GM18508 (cell line): ENCODE measurements around the gene SEL1L.
"Not testable (repeated sequence)": the region's sequence is repeated elsewhere in the genome, so short reads cannot be mapped to it uniquely, and the experiment has no call there.

ENCODE experiments used
- ATAC-seq: cut with Tn5 transposase; IDR thresholded peaks from one replicate; pipeline ENCODE4 v1.9.1; 2021; ENCODE audit warnings: moderate number of reproducible peaks; ENCODE audit not compliant: insufficient read depth, unreplicated experiment

Gene SEL1L

GRCh38 chr14:81450976-81451375, 82.7 kb downstream of the SEL1L start:
- no peak for ATAC-seq

- no peak for ATAC-seq
Measured at GRCh38 chr14:81450100-81450531, 83.5 kb downstream of the SEL1L start.

- ATAC-seq: no peak
Measured at GRCh38 chr14:81449576-81449975, 84.1 kb downstream of the SEL1L start.

DNA sequence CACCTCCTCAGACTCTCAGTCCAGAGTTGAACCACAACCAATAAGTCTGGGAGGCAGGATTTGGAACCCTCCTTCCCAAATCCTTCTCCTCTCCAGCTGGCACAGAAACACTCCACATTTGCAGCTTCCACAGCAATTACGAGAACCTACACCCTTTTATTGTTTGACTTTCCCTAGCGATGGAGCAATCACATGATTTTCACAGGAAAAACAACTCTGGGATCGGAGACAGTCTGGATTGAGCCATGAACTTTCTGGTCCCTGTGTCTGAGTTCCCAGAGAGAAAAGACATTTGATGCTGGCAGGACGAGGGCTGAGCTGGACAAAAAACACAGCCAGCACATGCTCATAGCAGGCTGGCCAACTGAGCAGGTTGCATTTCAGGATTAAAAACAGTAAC, 84.5 kb downstream of the SEL1L start:
- no peak for ATAC-seq

- ATAC-seq: no peak
Measured at GRCh38 chr14:81447021-81447764, 86.5 kb downstream of the SEL1L start.

DNA sequence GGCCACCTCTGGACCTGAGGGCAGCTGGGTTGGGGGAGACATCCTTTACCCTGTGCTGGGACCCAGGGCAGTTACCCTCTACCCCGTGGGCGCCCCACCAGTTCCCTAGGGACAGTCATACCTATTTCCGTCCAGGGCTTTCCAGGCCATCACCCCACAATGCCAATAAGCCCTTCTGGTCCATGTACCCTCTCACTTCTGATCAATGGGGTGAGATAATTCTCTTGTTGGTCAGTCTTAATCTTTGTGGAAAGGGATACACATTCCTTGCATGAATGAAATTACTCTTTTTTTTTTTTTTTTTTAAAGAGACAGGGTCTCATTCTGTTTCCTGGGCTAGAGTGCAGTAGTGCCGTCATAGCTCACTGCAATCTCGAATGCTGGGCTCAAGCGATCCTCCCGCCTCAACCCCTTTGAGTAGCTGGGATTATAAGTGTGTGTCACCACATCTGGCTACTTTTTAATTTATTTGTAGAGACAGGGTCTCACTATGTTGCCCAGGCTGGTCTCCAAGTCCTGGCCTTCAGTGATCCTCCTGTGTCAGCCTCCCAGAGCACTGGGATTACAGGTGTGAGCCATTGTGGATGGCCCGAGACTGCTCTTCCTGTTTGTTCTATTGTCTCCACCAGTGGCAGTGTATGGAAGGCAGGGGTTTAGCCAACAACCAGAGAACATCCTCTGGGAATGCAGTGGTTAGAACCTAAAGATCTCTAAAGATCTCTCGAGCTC, 87.2 kb downstream of the SEL1L start:
- ATAC-seq: no peak

GRCh38 chr14:81441626-81442134, 92.0 kb downstream of the SEL1L start:
- ATAC-seq: no peak

- no peak for ATAC-seq
Measured at GRCh38 chr14:81440041-81440440, 93.6 kb downstream of the SEL1L start.

- ATAC-seq: no peak
Measured at GRCh38 chr14:81437244-81437643, 96.4 kb downstream of the SEL1L start.

GRCh38 chr14:81436296-81437138, 97.1 kb downstream of the SEL1L start:
- ATAC-seq: no peak

GRCh38 chr14:81435391-81436295, 98.0 kb downstream of the SEL1L start:
- ATAC-seq: no peak

DNA sequence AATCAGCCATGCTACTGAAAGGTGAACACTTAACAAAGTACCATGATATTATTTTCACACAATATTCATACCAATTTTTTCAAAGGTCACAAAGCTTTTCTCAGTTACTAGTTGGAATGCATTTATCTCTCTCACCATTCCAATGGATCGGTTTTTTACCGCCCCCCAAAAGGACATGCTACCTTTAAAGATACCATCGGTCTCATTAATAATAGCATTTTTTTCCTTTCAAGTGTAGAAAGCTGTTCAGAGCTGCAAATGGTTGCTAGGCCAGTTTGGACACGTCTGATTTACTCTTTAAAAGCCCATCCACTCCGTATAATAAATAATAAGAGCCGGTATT, 98.6 kb downstream of the SEL1L start:
- ATAC-seq: no peak

- no peak for ATAC-seq
Measured at GRCh38 chr14:81434230-81434629, 99.4 kb downstream of the SEL1L start.

GRCh38 chr14:81433378-81433777, 100.3 kb downstream of the SEL1L start:
- ATAC-seq: no peak

DNA sequence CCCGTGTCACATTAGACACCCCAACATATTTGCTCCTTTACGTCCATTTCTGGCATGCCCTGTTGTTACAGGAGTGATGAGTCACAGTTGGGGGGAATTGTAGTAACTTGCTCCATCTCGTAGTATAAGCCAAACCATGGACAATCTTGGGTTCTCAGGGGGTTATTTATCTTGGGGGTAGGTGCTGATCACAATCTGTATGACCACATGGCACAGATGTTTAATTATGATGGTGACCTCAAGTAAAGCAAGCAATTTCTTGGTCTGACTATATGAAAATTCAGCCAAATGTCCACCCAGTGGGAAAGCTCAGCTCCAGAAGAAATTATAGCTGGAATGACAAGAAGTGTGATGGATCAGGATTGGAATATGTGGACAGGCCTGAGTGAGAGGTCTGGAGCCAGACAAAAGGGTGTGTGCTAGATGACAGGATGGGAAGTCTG, 101.4 kb downstream of the SEL1L start:
- ATAC-seq: no peak

DNA sequence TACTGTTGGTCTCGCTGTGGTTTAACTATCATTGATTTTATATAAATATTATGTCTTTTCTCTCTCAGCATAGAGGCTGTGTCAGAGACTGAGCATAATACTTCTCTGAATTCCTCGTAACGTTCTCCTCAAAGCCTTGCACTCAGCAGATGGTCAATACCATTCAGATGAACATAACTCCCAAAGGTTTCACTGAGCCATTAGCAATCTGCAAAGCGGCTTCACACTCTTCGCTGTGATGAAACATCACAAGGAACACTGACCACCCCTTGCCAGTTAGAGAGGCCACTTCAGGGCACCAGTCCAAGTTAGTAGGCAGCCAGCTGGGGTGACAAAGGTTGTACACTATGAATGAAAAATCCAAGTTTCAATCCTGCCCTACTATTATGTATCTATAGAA, 103.4 kb downstream of the SEL1L start:
- no peak for ATAC-seq

DNA sequence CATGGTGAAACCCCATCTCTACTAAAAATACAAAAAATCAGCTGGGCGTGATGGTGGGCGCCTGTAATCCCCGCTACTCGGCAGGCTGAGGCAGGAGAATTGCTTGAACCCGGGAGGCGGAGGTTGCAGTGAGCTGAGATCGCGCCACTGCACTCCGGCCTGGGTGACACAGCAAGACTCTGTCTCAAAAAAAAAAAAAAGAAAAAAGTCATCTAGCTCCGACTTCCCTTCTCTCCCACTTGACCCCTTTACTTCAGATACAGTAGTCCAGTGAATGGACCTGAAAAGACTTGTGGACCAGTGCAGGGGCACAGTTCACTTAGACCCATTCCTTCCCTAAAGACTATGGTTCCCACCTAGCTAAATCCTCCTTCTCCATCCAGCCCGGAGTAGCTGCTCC, 103.9 kb downstream of the SEL1L start:
- not testable (repeated sequence) for ATAC-seq

GRCh38 chr14:81429028-81429427, 104.6 kb downstream of the SEL1L start:
- no peak for ATAC-seq

DNA sequence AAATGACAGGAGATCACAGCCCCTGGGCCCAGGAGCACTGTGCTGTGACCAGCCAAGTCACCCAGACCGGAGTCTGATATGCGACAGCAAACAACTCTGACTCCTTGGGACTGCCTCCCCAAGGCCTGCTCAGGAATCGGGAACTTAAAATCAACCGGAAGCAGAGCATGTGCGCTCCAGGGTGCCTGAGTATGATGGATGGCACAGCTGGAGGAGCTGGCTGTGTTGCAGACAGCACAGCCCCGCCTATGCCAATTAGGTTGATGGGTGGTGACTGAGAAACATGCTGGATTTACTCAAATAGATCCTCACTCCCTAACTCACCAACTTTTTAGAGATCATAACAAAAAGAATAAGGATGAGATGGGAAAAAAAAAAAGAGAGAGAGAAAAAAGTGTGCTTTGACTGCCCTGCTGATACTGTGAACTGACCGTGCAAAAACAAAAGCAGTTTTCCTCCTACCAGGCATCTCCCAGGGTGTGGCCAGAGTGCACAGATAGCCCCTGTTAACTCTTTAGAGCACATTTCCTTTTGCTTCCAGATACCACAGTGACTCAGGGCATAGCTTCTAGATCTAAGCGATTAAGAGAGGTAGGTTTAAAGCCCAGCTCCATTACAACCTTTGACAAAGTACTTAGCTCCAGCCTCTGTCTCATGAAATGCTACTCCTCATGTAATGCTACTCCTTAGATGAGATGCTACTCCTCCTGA, 106.2 kb downstream of the SEL1L start:
- ATAC-seq: no peak
